HG03442 (cell line): Measurements from ENCODE around the gene R3HDML.
A peak's percentile ranks its signal among the peaks of the same experiment; 100 is the strongest.

Experiments used
- ATAC-seq: cut with Tn5 transposase; IDR thresholded peaks from one replicate; pipeline ENCODE4 v1.9.1; 2021; ENCODE audit warnings: mild to moderate bottlenecking, moderate library complexity; ENCODE audit not compliant: unreplicated experiment

Gene R3HDML

GRCh38 chr20:44361021-44361420 is 24.2 kb downstream of the R3HDML start:
- no peak for ATAC-seq

GRCh38 chr20:44362466-44362940 is 25.7 kb downstream of the R3HDML start:
- ATAC-seq = no peak

GRCh38 chr20:44364068-44364467 is 27.2 kb downstream of the R3HDML start:
- ATAC-seq = no peak

GRCh38 chr20:44364780-44365179 is 27.9 kb downstream of the R3HDML start:
- no peak for ATAC-seq

- no peak for ATAC-seq
These were observed 30.9 kb downstream of the R3HDML start for GRCh38 chr20:44367746-44368145.

GRCh38 chr20:44370639-44371218 is 33.9 kb downstream of the R3HDML start:
- ATAC-seq = no peak

- ATAC-seq = no peak
These were observed 45.8 kb downstream of the R3HDML start for GRCh38 chr20:44382641-44383040.

- no peak for ATAC-seq
These were observed 47.7 kb downstream of the R3HDML start for GRCh38 chr20:44384423-44385027.

- ATAC-seq = peak; percentile 70
These were observed 51.7 kb downstream of the R3HDML start for GRCh38 chr20:44388466-44389023.

- no peak for ATAC-seq
These were observed 53.0 kb downstream of the R3HDML start for GRCh38 chr20:44389871-44390270.

- no peak for ATAC-seq
These were observed 53.4 kb downstream of the R3HDML start for GRCh38 chr20:44390280-44390679.

- no peak for ATAC-seq
These were observed 55.4 kb downstream of the R3HDML start for GRCh38 chr20:44392088-44392775.

- ATAC-seq = no peak
These were observed 56.1 kb downstream of the R3HDML start for GRCh38 chr20:44392776-44393607.

GRCh38 chr20:44393608-44394451 is 57.0 kb downstream of the R3HDML start:
- no peak for ATAC-seq

- ATAC-seq = no peak
These were observed 57.5 kb downstream of the R3HDML start for GRCh38 chr20:44394452-44394701.

- no peak for ATAC-seq
These were observed 58.0 kb downstream of the R3HDML start for GRCh38 chr20:44394702-44395460.

- no peak for ATAC-seq
These were observed 58.9 kb downstream of the R3HDML start for GRCh38 chr20:44395461-44396340.

- no peak for ATAC-seq
These were observed 59.7 kb downstream of the R3HDML start for GRCh38 chr20:44396369-44397130.
